HG03135 (cell line): ENCODE results near the gene MROH2B.

Experiments
- ATAC-seq: cut with Tn5 transposase; IDR thresholded peaks from one replicate; pipeline ENCODE4 v1.9.1; 2021; ENCODE audit warnings: mild to moderate bottlenecking, moderate library complexity; ENCODE audit not compliant: unreplicated experiment

The MROH2B gene

GRCh38 chr5:41071242-41071641 lies at the start of gene MROH2B:
TSS of gene MROH2B (minus strand) at chr5:41071342. CDS start at chr5:41070852, 490 bp downstream.
- no peak for ATAC-seq

GRCh38 chr5:41120600-41120999 lies 49.5 kb upstream of the MROH2B start:
- ATAC-seq: no peak

- ATAC-seq: no peak
These were observed 47.0 kb upstream of the MROH2B start for GRCh38 chr5:41118177-41118576.

- no peak for ATAC-seq
These were observed 44.1 kb upstream of the MROH2B start for GRCh38 chr5:41115281-41115680.

GRCh38 chr5:41112486-41113455 lies 41.6 kb upstream of the MROH2B start:
- no peak for ATAC-seq

GRCh38 chr5:41109186-41109585 lies 38.0 kb upstream of the MROH2B start:
- ATAC-seq: no peak

- no peak for ATAC-seq
These were observed 31.2 kb upstream of the MROH2B start for GRCh38 chr5:41102341-41102740.

- no peak for ATAC-seq
These were observed 26.5 kb upstream of the MROH2B start for GRCh38 chr5:41097642-41098041.

GRCh38 chr5:41095324-41096101 lies 24.4 kb upstream of the MROH2B start:
- ATAC-seq: no peak

- no peak for ATAC-seq
These were observed 23.7 kb upstream of the MROH2B start for GRCh38 chr5:41094871-41095270.

- no peak for ATAC-seq
These were observed 22.7 kb upstream of the MROH2B start for GRCh38 chr5:41093803-41094202.

GRCh38 chr5:41087461-41087860 lies 16.3 kb upstream of the MROH2B start:
- ATAC-seq: no peak

GRCh38 chr5:41083306-41083705 lies 12.2 kb upstream of the MROH2B start:
- no peak for ATAC-seq

- no peak for ATAC-seq
These were observed 833 bp upstream of the MROH2B start for GRCh38 chr5:41071975-41072374.

- ATAC-seq: no peak
These were observed 3.2 kb downstream of the MROH2B start for GRCh38 chr5:41067714-41068568.

- ATAC-seq: no peak
These were observed 5.3 kb downstream of the MROH2B start for GRCh38 chr5:41065691-41066335.

- no peak for ATAC-seq
These were observed 13.2 kb downstream of the MROH2B start for GRCh38 chr5:41057940-41058339.

- ATAC-seq: no peak
These were observed 13.9 kb downstream of the MROH2B start for GRCh38 chr5:41057231-41057630.

- ATAC-seq: no peak
These were observed 22.2 kb downstream of the MROH2B start for GRCh38 chr5:41048986-41049385.

- ATAC-seq: no peak
These were observed 27.9 kb downstream of the MROH2B start for GRCh38 chr5:41043109-41043747.
